GM04504 (cell line): ENCODE results near the gene CLDN11.

ENCODE experiments used
- DNase-seq: peaks from one replicate; pipeline ENCODE4 v3.0.0-alpha.2; 2012; ENCODE audit warnings: low read depth

Gene CLDN11

DNA sequence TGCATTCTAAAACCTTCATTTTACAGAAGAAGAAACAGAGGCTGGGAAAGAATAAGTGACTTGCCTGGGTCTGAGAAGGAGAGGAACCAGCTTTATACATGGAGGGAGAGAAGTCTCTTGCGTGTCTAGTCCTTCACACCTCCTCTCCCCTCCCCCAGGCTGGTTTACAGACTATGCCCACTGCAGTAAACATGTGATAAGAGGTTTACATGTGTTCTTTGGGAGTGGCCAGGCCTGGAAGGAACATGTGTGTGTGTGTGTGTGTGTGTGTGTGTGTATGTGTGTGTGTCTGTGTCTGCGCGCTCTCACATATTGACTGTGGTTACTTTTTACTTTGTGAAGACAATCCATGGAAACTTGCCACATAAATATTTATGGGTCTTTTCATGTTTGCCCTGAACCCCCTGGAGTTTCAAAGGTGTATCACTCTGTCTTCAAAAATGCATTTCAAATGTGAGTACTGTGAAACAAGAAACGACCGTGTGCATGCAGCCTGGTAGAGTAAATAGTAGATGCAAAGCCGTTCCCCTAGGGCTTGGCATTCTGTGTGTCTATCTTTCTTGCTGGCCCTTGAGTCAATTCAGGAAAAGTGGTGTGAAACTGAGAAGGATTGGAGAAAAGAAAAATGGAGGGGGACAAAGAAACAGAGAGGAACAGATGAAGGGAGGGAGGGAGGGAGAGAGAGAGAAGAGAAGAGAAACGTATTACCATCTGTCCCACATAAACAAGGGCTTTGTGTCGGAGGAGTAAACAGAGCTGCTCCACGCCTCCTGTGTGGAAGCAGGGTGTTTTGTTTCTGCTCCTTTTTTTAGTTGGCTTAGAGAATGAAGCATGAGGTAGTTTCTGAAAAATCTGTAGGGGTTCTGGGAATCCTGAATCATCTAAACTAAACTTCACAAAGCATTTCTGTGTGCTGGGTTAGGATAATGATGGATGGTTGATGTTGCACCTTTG lies 51.7 kb downstream of the CLDN11 start:
- DNase-seq = peak; percentile 40

DNA sequence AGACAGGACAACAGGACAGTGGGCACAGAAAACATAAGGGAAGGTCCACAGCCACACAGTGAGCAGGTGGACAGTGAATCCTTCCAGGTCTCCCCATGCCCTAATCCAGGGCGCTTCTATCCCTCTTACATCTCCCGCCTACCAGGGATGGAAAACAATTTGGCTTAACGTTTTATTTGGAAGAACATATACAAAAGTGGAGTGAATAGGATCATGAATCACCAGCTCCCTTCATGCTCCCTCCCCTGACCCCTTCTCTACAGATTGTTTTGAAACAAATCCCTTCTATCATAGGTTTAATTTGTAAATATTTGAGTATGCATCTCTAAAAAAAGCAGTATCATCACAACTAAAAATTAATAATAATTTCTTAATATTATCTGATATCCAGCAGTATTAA lies 52.5 kb downstream of the CLDN11 start:
- DNase-seq = no peak

DNA sequence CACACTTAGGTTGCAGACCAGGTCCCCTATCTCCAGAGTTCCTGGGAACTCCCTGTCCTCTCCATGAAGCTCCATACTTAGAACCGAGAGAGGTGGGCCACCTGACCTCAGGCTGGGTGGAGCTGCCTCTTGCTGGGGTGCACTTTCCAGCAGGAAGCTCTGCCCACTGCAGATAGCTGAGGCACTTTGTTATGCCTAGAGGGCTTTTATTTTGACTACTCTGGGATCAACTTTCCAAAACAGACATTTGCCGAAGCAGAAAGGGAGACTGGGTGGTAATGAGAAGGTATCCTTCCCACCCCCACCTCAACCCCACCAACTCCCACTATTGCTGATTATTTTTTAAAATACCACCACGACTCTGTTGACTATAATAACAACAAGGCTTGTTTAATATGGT lies 54.7 kb downstream of the CLDN11 start:
- no peak for DNase-seq

DNA sequence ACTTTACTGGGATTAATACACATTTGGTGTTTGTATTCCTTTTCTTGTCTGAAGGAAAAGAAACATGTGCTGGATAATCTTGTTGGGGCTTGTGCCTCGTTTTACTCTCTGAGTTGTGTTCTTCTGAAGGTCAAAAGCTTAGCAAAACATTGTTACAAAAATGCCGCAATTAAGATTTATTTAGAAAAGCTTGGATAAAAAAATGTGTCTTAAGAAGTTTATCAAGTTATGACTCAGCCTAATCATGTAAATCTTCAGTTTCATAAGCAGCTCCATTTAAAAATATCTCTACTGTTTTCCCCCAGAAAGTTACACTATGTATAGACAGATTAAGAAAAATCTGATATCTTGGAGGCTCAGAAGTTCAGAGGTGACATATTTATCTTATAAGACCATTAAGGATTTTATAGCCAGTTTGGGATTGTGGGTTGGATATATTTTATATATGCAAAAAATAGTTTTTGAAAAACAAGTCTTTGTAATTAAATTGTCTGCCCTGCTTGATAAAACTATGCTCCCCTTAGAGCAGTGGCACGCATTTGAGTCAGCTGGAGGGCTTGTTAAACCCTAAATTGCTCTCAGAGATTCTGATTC lies 56.5 kb downstream of the CLDN11 start:
- peak; percentile 28 for DNase-seq

DNA sequence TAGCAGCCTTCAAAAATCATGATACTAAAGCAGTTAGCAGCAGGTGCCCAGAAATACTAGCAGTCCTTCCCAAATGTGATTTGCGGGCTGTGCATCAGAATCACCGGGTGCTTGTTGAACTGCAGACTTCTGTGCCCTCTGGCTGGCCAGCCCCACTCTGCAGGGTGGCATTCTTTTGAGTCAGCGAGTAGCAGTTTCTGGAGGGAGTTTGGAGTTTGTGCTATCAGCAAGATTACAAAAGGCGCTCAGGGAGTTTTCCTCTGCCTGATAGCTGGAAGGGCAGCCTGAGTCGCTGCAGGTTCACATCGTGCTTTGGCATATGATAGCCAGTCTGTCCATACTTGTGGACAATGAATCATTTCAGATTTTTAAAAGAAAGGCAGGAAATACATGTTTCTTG lies 57.6 kb downstream of the CLDN11 start:
- no peak for DNase-seq

DNA sequence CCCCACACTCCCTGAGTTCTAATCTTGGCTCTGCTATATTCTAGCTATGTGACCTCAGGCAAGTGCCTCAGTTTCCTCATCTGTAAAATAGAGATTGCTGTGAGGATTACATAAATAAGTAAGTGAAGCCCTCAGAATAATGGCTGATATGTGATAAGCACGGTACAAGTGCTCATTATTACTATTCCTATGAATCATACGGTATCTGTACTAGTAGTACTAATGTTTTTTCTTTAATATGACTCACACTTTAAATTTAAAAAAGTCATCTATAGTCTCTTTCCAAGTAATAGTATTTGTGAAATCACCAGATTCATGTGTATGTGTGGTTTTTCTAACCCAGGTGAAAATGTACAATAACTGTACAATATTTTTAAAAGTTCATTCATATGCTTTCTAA lies 58.7 kb downstream of the CLDN11 start:
- no peak for DNase-seq

DNA sequence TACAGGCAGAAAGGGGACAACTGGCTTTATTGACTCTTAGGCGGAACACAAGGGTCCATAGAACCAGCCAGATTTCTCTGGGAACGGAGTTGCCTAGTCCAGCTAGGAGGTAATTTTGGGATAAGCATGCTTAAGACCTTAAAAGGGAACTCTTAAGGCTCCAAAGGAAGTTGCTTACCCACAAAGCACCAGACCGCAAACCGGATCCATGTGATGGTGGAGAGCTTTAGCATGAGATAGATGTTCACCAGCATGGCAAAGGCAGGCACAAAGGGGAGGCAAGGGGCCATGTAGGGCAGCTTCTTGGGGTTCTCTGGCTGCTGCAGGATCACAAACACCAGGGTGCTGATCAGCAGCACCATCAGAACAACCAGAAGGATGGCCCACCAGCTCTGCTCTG lies 61.4 kb downstream of the CLDN11 start:
- DNase-seq = no peak

DNA sequence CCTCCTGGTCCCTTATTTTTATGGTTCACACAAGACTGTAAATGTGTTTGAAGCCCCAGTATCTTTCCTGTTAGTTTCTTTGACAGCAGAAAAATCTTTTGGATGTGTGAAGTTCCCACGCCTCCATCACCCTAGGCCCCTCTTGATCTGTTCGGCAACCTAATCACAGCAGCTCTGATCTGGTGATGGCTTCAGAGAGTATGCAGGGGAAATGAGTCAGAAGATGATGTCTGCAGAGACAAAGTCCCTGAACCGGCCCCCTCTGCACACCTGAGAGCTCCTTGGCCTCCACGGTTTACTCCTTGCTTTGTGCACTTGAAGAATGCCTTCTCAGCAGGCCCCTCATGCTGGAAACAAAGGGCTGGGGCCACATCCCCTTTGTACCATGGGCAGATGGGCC lies 63.5 kb downstream of the CLDN11 start:
- no peak for DNase-seq

DNA sequence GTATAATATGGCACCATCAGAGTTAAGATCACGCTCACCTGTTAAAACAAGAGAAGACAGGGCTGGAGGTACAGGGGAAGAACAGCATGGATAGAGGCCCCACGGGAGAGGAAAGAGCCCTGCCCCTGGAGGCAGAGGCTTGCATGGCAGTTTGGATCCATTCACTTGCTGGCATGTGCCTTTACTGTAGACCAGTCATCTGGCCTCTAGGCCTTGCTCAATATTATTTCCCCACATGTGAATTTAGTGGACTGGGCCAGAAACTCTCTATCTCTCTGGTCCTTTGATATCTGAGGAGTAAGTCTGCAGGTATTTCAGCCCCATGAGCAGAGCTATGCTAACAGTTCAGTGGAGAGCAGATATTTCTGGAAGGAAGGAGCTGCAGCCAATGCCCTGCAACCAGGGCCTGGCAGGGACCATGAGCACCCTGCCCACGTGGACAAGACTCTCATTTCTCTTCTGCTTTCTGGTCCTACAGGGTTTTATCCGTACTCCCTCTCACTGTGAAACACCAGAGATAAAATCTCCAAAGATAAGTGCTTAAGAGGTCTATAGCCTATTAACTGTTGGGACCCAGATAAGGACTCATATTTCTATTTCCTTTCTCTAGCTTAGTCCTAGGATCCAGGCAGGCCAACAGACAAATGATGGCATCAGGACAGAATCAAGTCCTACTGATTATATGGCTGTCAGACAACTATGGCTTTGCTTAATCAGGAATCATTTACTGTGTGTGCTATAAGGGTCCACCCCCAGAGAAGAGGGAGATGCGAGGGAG lies 65.0 kb downstream of the CLDN11 start:
- DNase-seq = no peak
